Measurements from ENCODE around the gene HIC2.
"Not testable (repeated sequence)": the region's sequence is repeated elsewhere in the genome, so short reads cannot be mapped to it uniquely, and the experiment has no call there.

- TF ChIP-seq, protein P1, sequence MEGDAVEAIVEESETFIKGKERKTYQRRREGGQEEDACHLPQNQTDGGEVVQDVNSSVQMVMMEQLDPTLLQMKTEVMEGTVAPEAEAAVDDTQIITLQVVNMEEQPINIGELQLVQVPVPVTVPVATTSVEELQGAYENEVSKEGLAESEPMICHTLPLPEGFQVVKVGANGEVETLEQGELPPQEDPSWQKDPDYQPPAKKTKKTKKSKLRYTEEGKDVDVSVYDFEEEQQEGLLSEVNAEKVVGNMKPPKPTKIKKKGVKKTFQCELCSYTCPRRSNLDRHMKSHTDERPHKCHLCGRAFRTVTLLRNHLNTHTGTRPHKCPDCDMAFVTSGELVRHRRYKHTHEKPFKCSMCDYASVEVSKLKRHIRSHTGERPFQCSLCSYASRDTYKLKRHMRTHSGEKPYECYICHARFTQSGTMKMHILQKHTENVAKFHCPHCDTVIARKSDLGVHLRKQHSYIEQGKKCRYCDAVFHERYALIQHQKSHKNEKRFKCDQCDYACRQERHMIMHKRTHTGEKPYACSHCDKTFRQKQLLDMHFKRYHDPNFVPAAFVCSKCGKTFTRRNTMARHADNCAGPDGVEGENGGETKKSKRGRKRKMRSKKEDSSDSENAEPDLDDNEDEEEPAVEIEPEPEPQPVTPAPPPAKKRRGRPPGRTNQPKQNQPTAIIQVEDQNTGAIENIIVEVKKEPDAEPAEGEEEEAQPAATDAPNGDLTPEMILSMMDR (IDR thresholded peaks at IDR 0.05), result not testable (repeated sequence)
- TF ChIP-seq POLR2A (IDR thresholded peaks at IDR 0.05; ENCODE audit: low read depth), result not testable (repeated sequence)
Measured at GRCh38 chr22:21424084-21424709, 7.0 kb downstream of the HIC2 start.

All from esophagus muscularis mucosa (tissue), 3 donors.